Activated CD8-positive, alpha-beta memory T cell treated with anti-CD3 and anti-CD28 coated beads for 1 hour (primary cell): ENCODE measurements around the gene LMBR1.

Experiments
- DNase-seq, 2 donors: peaks; one replicate each; pipeline ENCODE4 v3.0.0-alpha.2; 2020; ENCODE audit warnings: low read depth in 1 of 2; ENCODE audit errors: extremely low read depth in 1 of 2

The LMBR1 gene

GRCh38 chr7:156634117-156634516 lies 258.9 kb downstream of the LMBR1 start:
- no peak for DNase-seq

DNA sequence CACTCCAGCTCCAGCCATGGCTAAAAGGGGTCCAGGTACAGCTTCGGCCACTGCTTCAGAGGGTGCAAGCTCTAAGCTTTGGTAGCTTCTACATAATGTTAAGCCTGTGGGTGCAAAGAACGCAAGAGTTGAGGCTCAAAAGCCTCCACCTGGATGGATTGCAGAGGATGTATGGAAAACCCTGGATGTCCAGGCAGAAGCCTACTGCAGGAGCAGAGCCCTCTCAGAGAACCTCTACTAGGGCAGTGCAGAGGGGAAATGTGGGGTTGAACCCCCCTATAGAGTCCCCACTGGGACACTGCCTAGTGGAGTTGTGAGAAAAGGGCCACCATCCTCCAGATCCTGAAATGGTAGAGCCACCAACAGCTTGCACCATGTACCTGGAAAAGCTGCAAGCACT lies 263.1 kb downstream of the LMBR1 start:
- DNase-seq: no peak

DNA sequence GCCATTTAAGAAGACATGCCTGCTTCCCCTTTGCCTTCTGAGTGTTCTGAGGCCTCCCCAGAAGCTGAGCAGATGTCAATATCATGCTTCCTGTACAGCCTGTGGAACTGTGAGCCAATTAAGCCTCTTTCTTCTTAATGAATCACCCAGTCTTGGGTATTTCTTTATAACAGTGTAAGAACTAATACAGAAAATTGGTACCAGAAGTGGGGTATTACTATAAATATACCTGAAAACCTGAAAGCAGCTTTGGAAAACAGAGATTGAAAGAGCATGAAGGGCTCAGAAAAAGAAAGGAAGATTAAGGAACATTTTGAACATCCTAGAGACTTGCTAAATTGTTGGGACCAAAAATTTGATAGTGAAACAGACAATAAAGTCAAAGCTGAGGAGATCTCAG lies 264.4 kb downstream of the LMBR1 start:
- no peak for DNase-seq
